ENCODE measurements around the gene TBC1D22A.
"Not testable (repeated sequence)": the region's sequence is repeated elsewhere in the genome, so short reads cannot be mapped to it uniquely, and the experiment has no call there.

Gene TBC1D22A

DNA sequence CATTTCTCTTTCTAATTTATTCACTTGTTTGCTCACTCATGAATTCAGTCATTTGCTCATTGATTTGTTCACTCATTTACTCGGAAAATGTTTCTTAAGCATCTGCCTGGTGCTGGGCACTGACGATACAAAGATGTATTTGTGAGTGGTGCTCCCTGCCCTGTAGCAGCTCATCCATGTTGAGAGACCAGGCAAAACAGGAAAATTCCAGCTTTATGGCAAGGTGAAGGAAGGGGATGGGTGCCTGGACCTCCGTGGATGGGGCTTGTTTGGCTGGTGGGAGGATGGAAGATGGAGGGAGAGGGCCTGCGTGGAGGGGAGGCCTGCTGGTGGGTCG lies 53.1 kb downstream of the TBC1D22A start:
- no peak for DNase-seq

DNA sequence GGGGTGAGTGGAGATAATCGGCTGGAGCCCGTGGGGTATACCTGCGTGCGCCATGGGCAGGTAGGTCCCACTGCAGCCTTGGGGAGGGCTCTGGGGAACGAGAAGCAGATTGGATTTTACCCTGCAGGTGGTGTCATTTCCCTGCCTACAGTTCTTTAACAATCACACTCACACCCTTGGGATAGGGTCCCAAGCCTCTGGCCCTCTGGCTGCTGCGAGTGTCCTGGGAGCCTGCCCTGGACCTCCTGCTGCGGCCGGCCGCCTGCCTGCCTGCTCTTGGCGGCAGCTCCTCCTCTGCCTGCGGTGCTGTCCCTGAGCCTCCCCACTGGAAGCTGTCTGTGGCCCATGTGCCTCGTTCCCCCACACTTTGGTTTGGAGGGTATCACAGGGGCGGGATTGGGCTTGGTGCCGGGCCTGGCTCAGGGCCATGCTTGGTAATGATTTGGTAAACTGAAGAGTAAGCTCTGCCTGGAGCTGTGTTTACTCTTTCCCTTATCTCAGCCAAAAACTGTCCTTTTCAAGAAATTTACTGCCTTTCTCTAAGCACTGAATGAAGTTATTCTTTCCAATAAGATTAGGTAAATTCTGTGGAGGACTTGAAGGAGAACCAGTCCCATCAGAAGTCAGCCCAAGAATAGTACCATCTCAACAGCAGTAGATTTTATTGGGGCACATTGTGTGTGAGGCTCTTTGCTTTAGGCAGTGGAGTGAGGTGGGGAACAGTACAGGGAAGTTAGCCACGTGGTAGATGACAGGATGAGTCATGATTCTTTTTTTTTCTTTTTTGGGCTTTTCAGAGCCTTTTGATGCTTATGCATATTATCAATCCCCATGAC lies 53.7 kb downstream of the TBC1D22A start:
- DNase-seq: peak; percentile 63

DNA sequence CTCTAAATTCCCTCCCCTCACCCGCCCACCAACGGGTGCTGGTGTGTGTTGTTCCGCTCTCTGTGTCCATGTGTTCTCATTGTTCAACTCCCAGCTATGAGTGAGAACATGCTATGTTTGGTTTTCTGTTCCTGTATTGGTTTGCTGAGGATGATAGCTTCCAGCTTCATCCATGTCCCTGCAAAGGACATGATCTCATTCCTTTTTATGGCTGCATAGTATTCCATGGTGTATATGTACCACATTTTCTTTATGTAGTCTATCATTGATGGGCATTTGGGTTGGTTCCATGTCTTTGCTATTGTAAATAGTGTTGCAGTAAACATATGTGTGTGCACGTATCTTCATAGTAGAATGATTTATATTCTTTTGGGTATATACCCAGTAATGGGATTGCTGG lies 54.9 kb downstream of the TBC1D22A start:
- not testable (repeated sequence) for DNase-seq

DNA sequence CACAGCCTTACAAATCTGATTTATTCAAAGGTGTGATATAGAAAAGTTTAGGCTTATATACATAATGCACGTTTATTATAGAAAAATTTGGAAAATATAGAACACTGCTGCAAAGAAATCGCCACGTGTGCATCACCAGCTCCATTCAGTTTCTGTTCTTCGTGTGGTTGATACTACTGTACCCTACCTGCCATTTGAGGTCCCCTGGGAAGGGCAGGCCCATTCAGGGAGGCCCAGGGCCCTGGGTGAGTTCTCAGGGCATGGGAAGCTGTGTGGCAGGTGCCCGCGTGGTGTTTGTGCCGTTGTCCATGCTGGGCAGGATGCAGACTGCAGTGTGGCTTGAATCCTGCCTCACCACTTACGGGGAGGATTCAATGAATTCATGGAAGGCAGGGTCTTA lies 60.8 kb downstream of the TBC1D22A start:
- DNase-seq: no peak

DNA sequence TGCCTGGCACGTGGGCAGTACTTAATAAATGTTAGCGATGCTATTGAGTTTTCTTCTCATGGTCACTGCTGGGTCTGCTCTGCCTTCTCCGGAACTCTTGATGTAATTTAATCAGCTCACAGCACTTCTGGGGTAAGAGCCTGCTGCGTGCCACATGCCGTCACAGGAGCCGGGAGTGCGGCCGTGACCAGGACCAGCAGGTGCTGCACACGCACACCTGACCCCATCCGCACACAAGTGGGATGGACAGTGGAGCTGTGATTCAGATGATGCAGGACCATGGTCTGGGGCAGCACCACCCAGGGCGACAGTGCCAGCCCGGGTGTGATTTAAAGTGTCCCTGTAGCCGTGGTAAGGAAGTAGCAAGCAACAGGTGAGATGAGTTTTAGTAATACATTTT lies 61.2 kb downstream of the TBC1D22A start:
- DNase-seq: no peak

DNA sequence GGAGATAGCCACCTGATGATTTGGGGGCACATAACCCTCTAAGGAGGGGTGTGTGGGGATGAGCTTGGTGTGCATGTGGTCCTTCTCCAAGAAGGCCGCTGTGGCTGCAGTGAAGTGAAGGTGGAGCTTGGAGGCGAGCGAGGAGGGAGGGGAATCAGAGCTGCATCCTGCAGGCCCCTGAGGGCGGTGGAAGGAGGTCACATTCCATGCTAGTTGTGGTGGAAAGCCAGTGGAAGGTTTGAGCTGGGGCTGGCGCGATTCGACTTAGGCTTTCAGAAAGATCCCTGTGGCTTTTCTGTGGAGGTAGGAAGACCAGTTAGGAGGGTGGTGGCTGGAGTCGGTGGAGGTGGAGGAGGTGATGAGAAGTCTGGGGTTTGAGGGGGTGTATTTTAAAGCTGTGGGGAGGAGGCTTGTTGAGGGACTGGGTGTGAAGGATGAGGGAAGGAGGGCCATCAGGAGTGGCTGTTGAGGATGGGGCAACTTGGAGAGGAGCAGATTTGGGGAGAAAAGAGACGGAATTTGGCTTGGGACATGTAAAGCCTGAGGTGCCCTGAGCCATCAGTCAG lies 62.0 kb downstream of the TBC1D22A start:
- no peak for DNase-seq

DNA sequence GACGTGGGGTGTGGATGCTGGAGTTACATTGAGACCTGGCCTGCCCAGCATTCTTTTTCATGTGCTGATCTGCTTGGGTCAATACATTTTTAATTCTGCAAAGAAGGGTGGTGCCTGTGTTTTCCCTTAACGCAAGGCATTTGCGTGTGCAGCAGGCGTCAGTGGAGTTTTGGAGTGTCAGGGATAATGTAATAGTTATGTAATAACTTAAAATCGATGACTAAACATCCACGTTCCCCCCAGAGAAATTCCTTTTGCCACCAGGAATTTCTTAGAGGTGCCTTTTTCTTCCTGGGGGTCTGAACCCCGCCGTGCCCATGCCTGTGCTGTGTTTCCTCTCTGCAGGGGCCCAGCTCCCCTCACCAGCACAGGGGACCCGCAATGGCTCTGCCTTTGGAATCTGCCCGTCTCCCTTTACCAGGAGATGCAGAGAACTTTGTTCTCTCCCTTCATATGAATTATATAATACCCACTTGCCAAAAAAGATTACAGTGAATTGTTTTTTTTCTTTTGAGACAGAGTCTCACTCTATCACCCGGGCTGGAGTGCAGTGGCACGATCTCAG lies 62.6 kb downstream of the TBC1D22A start:
- no peak for DNase-seq

DNA sequence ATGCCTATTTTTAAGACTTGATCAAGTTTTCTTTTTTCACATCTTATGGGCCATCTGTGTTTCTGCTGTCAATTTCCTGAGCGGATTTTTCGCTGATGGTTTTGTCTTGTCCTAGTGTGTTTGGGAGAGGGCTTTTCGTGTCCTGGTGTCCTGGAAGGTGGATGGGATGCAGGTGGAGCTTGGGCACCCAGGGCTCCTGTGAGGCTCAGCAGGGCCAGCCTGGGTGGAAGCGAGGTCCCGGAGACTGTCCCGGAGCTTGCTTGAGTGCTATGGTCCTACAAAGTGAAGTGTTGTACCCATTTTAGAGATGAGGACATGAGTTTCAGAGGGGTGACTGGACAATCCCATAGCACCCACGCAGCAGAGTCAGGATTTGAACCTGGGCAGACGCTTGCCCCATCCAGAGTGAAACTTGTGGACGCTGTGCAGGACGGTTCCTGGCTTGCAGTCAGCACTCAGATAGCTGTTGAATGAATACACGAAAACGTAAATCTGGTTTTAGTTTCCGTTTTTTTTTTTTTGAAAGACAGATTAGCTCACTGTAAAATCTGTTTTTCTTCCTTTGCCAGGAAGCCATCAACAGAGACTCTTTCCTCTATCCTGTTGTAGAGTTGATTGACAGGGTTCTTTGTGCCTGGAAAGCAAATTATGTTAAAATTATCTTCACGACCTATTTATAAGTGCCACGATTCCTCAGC lies 64.1 kb downstream of the TBC1D22A start:
- no peak for DNase-seq

DNA sequence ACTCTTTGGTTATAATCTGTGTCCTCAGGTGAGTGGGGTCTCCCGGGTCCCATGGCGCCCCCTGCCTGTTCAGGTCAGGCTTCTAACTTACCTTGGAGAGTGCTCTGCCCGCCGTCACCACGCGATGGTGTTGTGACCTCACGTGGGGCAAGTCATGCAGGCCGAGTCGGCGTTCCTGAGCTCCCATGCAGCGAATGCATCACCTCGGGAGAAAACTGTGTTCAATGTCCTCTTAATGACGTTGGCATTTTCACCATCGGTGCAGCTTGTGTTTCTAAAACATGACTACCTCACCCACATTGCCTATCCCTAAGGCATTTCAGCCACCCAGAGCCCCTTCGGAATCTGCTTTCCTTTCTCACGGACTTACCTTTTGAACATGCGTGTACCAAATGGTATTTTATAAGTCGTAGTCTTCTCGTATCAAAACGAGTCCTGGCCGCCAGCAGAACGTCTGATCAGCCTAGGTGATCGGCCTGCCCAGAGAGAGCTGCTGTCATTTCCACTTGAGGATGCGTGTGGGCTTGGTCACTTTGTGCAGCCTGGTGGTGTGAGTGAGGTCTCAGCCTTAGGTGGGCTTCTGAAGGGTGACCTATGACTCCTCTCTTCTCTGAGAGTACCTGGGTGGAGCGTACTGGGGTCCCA lies 64.8 kb downstream of the TBC1D22A start:
- no peak for DNase-seq

DNA sequence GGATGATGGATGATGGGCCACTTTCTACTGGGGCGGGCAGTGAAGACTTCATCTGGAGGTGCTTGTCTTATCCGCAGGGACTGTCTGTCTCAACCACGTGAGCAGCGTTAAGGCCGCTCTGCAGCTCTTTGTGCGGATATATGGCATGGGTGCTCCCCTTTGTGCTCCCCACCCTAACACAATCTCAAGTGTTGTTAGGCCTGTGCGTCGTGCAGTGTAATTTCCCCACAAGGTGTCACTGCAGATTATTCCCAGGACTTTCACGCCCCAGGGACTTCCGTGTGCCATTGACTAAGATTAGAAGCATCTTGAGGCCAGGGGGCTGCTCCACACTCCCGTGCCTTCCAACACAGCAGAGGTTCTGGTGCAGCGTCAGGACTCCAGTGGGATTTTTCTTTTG lies 65.3 kb downstream of the TBC1D22A start:
- no peak for DNase-seq

DNA sequence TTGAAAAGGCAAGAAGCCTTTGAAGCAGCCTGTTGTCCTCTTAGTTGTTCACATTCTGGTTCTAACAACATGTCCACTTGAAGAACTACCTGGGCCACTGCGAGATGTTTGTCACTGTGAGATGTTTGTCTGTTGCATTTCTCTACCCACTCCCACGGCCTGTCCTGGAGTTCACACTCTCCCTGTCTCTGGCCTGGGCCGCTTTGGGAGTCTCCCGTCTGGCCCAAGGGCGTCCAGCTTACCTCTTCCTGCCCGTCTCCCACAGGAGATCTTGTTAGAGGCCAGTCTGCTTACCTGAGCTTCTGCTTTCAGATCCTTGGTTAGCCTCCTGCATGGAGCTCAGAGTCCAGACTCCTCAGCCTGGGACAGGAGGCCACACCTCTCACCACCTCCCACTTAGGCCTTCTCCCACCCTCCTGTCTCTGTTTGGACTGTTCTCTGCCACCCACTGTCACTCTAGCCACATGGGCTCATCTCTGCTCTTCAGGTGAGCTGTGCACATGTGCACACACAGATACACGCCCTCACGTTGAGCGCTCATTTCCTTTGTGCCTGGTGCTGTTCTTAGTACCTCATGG lies 66.0 kb downstream of the TBC1D22A start:
- DNase-seq: no peak

DNA sequence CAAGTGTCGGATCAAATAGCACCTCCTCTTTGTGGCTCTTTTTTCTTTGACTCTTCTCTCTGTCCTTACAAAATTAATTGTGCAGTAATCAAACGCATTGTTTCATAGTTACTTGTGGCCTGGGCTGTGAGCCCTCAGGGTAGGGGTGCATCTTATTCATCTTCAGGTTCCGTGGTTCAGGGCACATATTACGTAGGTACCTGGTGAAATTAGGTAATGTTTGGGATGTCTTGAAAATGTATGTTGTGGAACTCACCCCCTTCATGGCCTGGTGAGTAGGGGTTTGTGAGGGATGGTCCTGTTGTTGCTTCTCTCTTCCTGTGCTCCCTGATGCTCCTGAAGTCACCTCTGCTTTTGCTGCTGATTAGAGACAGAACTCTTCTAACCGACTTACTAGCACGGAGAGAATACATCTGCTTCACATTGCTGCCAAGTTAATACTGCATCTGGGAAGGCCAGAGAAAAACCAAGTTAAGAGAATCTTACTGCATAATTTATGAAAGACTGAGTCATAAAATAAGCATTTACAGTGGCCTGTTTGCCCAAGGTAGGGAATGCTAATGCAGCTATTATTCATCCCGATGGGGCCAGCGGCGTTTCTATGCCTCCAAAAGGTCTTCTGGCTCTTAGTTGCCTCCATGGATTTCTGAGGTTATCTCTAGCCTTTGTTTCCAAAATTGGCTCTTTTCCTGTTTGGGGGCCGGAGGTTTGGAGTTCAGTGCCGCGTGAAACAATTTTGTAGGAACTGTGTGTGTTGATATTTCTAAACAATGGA lies 66.9 kb downstream of the TBC1D22A start:
- no peak for DNase-seq

DNA sequence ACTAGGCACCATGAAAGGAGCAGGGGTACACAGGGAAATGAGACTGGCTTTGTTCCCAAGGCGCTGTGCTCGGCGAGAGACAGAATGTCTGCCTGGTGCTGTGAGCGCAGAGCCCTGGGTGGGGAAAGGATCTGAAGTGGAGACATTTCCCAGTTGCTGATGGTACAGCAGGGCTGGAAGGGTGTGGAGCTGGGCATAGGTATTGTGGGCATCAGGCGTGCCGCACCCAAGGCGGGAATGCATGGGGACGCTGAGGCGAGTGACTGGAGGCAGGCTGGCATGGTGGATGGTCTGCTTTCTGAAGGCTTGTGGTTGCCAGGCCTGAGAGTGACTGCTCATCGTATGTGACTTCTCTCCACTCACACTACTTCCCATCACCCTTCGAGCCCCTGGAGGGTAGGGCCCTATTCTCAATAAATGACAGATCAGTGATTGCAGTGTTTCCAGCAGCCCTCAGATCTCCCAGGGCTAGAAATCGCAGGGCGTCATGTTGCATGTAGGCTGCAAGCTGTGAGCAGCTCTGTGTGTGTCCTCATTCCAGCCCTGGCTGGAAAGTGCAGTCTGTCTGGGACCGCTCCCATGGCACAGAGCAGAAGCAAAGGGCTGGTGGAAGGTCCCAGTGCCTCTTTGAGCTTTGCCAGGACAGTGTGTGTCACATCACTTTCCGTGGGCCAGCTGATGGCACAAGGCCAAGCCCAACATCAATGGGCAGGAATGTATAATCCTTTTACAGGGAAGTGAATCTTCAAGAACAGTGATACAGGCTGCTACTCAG lies 67.7 kb downstream of the TBC1D22A start:
- DNase-seq: peak; percentile 89

DNA sequence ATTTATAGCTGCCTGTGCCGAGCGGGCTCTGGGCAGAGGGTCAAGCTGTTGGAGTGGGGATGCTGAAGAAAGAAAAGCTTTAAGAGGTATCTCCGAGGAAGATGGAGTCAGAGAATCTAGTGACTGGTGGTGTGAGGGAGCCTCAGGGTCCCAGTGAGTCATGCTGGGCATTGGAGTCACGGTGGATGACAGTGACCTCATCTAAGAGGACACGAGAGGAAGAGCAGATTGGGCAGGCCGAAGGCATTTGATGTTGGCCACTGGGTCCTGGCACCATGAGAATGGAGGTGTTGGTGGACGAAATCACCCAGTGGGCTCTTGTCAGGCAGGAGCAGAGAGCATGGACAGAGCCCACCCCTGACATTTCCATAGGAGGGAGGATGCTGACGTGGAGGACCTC lies 68.4 kb downstream of the TBC1D22A start:
- peak; percentile 70 for DNase-seq

DNA sequence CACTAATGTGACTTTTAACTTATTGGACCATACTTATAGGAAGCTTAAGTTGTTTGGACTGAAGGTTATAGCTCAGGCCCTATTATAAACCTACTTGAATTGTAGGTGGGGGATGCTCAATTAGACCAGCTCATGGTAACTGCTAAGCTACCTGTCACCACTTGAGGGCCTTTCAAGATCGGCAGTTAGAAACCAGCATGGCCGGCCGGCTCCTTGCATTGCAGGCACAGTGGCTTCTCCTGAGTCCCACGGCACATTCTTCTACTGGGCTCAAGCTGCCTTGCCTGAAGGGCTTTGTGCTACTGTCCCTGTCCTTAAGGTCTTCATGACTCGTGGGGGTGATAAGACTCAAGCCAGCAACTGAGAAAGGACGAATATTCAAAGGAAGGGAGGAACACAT lies 70.8 kb downstream of the TBC1D22A start:
- DNase-seq: no peak

DNA sequence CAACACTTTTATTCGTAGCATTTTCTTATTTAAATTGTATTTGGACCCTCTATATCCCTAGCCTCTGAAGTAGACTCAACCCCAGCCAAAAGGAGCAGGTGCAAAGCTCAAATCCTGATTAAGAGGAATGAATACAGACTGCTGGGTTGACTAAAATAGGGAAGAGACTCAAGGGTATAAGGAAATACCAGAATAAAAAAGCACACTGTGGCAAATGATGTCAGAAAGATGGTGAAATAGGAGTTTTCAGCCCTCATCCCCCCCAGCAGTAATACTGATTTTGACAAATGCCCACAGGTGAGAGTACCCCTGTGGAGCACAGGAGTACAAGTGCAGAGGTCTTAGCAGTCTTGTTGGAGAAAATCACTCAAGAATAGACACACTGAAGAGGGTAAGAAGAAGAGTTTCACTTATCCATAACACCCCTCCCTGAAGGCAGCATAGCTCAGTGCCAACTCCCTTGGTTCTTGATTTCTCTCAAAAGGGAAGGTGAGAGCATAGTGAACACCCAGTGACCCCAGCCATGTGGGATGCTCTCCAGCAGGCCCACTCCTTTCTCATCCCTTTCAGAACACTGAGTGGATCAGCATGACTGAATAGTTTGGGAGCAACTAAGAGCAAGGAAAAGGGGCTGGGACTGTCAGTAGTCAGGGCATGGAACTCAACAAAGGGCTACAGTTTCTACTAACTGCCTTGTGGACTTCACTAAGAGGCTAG lies 71.7 kb downstream of the TBC1D22A start:
- peak; percentile 72 for DNase-seq

DNA sequence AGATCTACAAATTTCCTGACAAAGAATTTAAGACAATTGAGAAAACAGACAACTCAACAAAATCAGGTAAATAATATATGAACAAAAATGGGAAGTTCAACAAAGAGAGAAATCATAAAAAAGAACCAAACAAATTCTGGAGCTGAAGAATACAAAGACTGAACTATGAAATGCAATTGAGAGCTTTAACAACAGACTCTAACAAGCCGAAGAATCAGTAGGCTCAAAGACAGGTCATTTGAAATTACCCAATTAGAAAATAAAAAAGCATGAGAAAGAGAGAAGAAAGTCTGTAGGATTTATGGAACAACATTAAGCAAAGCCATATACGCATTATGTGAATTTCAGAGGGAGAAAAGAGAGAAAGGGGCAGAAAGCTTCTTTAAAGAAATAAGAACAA lies 72.8 kb downstream of the TBC1D22A start:
- no peak for DNase-seq

DNA sequence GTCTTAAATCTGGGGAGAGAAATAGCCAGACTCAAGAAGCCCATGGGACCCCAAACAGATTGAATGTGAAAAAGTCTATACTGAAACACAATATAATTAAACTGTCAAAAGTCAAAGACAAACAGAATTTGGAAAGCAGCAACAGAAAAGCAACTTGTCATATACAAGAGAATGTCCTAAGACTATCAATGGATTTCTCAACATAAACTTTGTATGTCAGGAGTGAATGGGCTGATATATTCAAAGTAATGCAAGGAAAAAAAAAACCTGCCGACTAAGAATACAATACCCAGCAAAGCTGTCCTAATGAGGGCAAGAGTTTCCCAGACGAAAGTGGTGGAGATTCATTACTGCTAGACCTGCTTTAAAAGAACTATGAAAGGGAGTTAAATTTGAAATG lies 73.2 kb downstream of the TBC1D22A start:
- DNase-seq: no peak

DNA sequence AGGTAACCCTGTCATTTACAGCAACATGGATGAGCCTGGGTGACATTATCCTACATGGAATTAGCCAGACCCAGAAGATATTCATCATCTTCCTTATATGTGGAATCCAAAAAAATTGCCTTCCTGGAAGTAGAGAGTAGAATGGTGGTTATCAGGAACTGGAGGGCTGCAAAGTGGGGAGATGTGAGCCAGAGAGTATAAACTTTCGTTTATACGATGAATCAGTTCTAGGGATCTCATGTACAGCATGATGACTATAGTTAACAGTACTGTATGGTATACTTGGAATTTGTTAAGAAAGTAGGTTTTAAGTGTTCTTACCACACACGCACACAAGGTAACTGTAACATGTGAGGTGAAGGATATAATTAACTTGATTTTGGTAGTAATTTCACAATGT lies 79.1 kb downstream of the TBC1D22A start:
- DNase-seq: no peak

DNA sequence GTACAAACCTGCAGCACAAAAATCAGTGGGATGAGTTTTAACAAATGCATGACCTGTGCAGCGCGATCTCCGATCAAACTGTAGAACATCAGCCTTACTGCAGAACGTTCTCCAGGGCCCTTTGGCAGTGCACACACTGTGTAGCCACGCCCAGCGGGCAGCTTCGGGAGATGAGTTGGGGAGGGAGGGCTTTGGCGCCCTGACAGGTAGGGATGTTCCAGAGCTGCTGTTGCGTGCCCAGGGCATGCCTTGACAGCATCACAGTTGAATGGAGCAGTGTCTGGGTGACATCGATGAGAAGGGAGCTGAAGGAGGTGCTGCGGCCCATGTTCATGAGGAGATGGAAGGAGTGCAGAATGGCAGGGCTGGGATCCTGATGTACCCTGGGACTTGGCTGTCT lies 80.2 kb downstream of the TBC1D22A start:
- no peak for DNase-seq

DNA sequence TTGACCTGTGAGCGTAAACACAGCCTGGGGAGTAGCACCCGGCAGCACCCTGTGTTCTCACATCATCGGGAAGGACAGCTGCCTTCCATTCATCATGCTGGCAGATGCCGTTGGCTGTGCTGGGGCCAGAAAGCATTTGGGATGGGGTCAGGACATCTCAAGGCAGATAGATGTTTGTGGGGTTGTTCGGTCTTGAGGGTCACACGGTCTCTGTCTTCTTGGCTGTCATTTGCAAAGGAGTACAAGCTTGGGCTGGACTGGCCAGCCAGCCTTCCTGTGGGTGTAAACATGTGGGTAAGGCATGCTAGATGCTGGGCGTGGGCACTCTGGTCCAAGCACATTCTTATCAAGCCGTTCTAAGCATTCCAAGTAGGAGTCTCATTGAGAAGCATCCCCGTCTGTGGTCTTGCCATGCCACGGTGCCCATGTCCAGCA lies 81.4 kb downstream of the TBC1D22A start:
- DNase-seq: no peak
